DMS79 treated with DMSO at 0.1 percent for 48 hours (cell line): ENCODE results near the gene MYO3B.
"Not testable (repeated sequence)": the region's sequence is repeated elsewhere in the genome, so short reads cannot be mapped to it uniquely, and the experiment has no call there.

Experiments used
- DNase-seq: peaks from one replicate; lab custom pipeline; 2025; lab: John Stamatoyannopoulos, UW

MYO3B gene

DNA sequence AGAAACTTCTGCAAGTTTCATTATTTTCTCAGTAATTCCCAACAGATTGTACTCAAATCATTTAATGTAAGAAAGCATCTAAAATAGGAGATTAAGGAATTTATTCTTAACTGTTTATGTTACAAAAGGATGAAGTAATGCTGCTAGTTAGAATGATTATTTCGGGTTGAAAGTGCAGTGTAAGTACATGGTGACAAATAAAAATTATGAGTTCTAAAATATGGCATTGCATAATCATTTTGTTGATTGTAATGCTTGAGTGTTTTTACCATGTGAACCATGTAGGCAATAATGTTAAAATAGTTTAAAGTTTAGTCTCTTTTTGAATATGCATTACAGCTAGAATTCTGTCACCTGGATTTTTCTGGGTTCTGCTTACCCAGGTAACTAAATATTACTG lies 388.2 kb downstream of the MYO3B start:
- no peak for DNase-seq

DNA sequence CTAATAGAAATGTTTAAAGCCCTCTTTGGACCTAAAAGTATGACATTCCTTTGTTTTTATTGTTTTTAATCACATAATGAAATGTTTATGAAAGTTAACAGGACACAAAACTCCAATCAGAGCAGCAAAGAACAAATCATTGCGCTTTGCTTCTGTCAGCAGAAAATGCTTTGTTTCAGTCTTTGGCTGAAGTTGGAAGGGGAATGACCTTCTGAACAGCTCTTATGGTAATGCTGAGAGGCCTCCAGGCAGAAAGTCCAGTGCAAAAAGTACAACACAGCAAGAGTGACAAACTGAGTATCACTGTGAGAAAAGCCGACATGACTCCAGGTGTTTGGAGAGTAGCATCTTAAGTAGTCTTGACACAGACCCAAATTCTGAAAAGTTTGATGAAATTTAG lies 389.5 kb downstream of the MYO3B start:
- DNase-seq = no peak

DNA sequence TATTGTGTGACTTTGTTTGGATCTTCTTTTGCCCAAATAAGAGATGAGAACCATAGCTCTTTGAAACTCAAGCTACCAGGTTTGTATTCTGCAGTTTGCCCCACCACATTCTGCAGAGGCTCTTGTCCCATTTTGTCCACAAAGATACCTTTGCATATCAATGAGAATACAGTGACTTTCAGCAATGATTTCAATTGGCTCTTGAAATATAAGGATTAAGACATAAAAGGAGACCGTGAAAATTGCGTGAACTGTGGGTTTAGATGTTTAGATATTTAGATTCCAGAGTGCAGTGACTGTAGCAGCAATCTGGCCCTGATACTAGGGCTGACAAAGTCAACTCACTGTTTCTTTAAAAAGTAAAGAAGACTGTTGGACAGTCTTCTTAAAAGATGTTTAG lies 390.6 kb downstream of the MYO3B start:
- no peak for DNase-seq

DNA sequence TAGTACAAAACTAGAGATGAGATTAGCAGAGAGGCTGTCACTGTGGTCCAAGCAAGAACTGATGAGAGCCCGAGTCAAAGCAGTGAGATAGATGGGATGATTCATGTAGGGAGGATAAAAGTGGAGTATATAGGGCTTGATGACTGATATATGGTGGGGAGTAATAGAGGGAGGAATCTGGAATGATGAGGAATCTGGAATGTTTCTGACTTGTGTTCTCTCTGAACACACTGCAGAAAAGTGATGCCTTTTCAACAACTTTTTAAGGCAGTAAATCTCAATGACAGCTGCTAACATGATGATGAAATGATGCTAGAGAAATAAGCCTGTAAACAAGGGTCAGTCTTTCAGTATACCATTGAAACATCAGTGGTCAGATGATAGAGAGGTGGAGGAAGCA lies 393.7 kb downstream of the MYO3B start:
- no peak for DNase-seq

DNA sequence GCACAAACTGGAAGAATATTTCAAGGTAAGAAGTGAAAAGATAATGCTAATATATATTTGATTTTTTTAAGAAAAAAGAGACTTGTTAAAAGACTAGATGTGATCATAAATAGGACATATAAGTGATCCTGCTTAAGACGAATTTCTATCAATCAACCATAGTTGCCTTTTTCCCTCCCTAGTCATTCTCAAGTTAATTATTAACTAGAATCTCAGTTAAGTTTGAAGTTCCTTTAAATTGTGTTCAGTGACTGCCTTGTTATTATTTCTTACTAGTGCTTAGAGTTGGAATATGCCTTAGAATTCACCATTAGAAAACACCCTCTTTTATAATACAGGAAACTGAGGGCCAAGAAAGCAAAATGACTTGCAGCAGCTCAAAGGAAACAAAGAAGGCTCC lies 395.7 kb downstream of the MYO3B start:
- no peak for DNase-seq

DNA sequence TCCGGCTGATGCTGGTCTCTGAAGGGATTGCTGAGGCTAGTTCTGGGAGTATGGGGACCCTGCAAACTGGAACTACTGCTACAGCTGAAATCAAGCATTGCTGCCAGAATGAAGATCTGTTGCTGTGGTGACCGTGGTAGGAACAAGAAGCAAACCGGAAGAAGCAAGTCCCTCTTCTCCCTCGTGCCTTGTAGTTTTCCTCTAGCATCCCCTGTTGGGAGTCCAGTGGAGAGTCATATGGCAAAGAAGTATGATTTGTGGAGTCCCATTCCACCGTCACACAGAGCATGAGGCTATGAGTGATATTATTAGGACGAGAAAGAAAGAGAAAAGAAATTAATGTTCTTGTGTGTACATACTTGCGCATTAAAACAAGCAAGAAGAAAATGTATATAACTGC lies 398.3 kb downstream of the MYO3B start:
- no peak for DNase-seq

DNA sequence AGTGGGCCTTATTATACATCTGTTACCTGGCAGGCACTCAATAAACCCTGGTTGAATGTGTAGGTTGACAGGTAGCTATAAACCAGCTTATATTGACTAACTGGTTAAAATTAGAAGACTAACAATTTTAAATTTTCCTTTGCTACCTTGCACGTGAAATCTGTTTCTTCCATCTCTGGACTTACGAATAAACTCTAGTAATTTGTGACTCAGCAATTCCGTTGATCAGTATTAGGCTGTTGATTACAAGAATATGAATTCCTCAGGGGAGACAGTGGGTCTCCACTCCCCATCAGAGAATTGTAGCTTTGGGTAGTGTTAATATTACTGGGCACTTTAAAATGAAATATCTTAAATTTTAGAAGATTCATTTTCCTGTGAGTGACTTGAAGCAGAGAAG lies 399.4 kb downstream of the MYO3B start:
- no peak for DNase-seq

DNA sequence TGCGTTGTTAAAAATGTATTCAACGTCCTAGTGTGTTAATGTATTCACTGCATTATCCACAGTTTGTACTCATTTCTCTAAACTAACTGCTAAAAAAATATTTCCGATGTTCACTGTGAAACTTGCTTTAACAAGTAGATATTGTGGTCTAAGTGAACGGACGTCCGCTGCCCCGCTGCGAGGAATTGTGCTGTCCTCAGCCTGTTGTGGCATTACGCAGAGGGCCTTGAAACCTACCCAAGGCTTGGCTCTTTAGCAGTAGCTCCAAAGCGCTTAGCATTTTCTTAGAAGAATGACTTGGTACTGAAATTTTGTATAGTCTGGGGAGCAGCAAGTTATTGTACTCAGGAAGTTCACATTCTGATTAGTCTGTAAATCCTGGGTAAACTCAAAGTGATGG lies 400.7 kb downstream of the MYO3B start:
- no peak for DNase-seq

DNA sequence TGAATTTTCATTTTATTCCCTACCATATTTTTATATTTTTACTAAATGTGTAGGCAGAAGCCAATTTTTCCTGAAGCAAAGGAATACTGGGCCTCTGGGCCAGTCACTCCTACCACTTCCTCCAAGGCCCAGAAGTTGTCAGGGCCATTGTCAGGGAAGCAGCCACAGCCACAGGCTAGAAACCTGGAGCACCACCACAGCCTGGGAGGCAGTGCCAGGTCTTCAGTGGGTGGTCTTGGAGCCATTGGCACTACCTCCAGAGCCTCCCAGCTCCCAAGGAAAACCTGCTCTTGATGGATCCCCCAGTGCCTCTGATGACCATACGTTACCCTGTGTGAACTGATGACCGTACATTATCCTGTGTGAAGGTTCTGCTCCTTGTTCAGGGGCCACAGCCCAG lies 401.6 kb downstream of the MYO3B start:
- DNase-seq = no peak

DNA sequence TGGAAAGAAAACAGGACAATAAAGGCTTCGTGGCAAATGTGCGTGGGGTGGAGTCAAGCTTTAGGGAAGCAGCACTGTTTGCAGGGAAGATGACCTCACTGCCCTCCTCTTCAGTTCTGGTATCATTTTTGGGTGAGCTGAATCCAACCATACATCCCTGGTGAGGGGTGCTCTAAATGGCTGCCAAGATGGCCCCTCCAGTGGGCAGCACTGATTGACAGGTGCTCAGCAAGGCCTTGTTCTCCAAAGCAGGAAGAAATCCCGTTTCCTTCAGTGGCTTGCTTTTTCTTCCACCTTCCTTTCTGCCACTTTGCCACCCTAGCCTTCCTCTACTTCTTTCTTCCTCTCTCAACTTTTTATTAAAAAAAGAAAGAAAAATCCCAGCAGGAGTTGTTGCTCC lies 404.4 kb downstream of the MYO3B start:
- DNase-seq = no peak

DNA sequence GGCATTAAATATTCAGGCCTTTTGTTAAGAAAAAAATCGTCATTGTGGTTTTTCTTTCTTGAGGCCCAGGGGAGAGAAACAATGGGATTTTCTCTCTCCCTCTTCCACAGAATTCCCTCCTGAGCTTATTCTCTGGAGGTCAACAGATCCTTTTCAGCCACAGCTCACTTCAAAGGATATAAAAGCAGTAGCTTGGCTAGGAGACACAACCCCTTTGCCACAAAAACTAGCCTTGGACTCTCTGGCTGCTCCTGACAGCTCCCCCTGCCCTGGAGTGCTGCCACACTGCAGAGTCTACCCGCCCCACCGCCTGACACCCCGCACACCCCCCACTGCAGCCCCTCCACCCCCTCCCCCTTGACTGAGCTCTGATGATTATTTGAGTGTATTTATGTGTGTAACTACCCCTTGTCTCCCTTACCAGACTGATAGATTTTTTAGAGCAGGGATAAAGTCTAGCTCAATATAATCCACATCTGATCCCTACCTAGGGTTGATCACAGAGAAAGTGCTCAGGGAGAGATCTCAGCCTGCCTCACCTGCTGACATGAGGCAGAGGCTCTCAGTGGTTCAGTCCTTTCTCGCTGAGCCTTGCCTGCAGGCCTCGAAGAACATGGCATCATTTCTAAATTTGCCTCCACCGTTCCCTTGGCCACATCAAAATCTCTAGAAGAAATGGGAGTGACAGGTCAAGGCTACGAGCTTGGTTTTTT lies 405.0 kb downstream of the MYO3B start:
- DNase-seq = no peak

DNA sequence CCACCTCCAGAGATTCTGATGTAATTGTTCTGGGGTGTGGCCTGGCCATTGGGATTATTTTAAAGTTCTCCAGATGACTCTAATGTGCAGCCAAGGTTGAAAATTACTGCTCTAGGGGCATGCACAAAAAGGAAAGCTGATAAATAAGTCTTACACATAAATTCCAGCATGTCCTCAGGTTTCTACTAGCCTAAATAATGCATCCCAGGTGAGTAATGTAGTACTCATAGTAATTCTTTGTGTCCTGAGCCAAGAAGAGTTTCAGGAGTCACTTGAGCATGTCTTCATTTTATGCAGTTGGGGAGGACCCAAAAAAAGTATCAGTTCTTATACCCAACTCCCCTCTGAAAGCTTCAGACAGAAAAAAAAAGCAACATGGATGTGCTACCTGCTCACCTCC lies 407.1 kb downstream of the MYO3B start:
- DNase-seq = no peak

DNA sequence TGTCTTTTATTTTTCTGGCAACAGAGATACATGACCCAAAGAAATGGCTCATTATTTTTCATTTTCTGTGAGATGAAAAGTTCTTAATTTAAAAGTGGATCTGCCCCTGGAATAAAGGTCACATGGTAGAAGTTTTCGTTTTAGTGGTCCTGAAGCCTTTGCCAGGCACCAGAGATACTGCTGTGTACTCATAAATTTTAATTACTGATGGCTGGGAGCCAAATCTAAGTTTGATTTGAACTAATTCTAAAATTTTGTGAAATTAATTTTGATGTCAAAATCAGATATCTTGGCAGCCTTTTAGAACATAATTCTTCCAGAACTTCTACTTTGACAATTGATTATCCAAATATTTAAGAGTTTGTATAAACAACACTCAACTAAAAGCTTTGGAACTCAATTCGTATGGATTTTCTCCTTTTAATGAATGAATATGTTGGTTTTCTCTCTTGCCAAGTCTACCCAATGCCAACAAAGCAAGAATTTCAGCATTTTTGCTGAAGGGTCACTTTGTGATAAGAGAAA lies 408.7 kb downstream of the MYO3B start:
- DNase-seq = no peak

DNA sequence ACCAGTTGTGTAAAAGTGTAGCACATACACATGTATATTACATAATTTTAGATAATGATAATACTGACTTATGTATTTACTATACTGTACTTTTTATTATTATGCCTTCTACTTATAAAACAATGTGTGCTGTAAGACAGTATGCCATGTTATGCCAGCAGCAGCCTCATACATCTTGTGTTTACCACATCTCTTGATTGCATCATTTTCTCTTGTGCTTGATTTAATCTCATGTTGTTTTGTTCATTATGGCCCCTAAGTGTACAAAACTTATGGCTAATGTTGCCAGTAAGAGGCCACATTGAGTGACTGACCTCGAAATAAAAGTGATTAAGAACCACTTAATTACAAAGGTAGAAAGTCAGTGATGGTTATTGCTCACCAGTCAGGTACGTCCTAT lies 409.2 kb downstream of the MYO3B start:
- no peak for DNase-seq

DNA sequence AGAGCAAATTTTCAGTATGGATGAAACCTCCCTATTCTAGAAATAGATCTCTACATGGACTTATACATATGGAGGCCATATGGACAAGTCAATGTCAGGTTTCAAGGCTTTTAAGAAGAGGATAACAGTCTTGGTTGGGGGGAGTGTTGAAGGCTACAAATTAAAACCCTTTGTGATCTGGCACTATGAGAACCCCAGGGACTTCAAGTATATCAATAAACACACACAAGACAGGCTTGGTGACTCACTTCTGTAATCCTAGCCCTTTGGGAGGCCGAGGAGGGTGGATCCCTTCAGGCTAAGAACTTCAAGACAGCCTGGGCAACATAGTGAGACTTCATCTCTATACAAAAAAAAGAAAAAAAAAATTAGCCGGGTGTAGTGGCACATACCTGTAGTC lies 410.0 kb downstream of the MYO3B start:
- no peak for DNase-seq

DNA sequence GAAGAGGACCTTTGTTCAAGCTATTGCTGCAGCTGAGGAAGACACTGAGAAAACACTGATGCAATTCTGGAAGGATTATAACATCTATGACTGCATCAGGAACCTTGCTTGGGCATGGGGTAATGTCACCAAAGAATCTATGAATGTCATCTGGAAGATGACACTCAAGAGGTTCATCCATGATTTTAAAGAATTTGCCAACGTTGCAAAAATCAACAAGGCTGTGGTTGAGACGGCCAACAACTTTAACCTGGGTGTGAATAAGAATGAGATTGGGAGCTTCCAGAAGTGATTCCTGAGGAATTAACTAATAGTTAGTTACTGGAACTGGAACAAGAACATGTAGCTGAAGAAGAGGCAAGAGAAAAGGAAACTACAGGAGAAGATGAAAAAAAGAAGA lies 410.8 kb downstream of the MYO3B start:
- no peak for DNase-seq

DNA sequence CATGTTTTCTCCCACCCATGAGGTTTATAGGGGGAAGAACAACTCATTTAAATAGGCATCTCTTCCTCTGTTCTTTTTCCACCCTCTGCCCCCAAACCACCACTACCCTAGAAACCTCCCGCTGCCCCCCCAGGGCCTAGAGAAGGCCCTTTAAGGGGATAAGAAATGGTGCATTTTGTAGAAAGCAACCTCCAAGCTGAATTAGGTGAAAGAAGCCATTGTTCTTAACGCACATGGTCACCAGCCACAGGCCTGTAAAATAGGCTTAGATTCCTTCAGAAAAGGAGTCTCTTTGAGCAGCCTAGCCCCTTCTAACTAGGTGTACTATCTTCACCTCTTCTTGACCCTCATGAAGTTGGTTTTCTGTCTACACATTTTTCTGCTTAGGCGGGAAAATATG lies 418.6 kb downstream of the MYO3B start:
- no peak for DNase-seq

DNA sequence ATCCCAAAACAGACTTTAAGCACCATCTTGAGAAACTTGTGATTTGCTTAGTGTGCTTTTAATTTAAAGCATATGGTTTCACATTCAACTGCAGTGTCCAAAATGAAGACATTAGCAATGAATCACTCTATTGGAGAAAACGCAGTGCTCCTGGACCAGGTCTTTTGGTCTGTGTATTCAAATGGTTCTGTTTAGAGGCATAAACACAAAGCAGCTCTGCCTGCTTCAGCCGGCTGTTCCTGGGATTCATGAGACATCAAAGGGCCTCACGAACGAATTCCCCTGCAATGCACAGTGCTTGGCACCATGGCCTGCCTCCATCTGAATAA lies 420.1 kb downstream of the MYO3B start:
- DNase-seq = no peak

DNA sequence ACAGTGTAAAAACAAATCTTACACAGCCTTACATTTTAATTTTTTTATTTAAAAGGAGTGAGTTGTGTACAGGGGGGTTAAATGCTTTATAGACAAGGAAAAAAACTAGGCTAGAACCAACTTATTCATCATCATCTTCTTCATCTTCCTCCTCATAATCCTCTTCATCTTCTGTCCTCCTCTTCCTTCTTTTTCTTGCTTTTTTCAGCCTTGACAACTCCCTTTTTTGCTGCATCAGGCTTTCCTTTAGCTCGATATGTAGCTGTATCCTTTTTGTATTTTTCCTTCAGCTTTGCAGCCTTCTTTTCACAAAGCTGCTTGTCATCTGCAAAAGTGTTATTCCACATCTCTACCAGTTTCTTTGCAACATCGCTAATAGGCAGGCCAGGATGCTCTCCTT lies 423.5 kb downstream of the MYO3B start:
- DNase-seq = no peak

DNA sequence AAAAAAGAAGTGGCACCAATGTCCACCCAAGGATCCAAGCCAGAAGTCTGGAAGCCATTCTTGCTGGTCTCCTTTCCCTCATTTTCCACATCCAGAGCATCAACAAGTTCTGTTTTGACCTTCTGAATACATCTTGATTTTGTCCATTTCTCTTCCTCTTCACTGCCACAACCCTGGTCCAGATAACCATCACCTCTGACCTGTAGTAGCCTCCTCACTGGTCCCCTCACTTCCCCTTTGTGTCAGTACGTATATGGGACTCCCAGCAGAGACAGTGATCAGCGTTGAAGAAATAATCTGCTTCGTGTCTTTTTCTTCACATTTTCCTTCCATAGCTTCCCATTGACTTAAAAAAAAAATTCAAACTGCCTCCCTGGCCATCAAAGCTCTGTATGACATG lies 427.9 kb downstream of the MYO3B start:
- no peak for DNase-seq

DNA sequence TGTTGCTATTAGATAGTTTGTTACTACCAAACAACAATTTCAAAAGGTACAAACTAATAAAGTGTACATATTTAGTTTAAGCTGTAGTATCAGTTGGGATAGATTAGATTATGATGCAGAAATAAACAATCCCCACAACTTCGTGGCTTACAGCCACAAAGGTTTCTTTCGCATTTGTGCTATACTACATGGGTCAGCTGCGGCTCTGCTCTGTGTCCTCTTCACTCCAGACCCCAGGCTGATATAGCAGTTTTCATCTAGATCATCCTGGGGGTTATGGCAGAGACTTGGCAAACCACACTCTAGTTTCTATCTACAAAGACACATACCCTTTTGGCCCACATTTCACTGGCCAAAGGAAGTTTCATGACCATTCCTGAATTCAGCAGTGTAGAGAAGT lies 429.2 kb downstream of the MYO3B start:
- no peak for DNase-seq

DNA sequence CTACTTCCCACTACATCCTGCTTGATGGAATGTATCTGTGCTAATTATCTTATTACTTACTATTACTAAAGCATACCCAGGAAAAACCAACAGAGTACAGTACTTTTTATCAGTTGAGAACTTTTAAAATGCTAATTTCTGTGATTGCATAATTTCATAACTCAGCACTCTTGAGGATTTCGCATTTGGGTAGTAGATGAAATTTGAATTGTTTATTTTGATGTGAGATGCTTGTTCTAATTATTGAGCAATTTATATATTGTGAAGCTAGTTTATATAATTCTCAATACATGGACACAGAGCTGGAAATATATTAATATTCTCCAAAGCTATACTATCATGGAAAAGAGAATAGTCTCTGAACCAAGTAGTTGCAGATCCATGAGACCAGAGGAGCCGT lies 432.7 kb downstream of the MYO3B start:
- no peak for DNase-seq

DNA sequence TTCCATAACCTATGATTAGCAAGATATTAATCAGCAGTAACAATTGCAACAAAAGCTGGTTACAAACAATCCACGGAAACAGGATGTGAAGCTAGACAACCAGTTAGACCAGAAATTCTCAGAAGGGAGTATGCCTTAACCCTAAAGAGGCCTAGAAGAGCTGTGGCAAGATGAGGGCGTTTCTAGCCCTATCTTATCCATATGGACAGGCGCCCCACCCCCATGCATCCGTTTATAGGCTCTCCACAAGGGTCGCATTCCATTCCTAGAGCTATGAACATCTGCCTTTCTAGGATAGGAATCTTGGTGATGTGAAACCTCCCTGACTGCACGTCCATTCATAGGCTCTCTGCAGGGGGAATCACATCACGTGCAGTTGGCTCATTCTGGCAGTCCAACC lies 441.0 kb downstream of the MYO3B start:
- not testable (repeated sequence) for DNase-seq

DNA sequence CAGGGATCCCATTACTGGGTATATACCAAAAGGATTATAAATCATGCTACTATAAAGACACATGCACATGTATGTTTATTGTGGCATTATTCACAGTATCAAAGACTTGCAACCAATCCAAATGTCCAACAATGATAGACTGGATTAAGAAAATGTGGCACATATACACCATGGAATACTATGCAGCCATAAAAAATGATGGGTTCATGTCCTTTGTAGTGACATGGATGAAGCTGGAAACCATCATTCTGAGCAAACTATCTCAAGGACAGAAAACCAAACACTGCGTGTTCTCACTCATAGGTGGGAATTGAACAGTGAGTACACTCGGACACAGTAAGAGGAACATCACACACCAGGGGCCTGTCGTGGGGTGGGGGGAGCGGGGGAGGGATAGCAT lies 457.1 kb downstream of the MYO3B start:
- DNase-seq = not testable (repeated sequence)

DNA sequence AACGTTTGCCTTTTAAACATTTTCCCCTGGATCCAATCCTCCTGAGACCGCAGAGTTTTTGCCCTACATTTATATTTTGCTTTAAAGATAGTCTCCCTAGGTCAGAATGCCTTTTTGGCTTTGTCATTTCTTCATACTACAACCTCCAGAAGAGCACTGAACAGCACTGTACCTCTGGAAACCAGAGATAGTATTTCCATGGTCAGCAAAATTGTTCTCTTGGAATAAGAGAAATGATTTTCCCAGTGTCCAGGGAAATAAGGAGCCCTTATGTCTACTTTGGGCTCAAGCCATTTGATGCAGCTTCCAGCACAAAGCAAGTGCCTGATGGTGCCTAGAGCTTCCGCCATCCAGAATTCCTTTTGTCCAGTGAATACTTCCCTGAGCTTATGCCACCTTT lies 461.7 kb downstream of the MYO3B start:
- no peak for DNase-seq
